HEK293 (cell line): Measurements from ENCODE around the gene TMOD1.

Source experiments
- CTCF ChIA-PET: fragments of 350-600 bp; formaldehyde crosslinking; extraction: SDS; loops from one replicate; lab custom pipeline; 2021; ENCODE audit warnings: antibody characterized with exemption; lab: Yijun Ruan, JAX
- POLR2A ChIA-PET: fragments of 300-600 bp; formaldehyde crosslinking; extraction: SDS; loops from one replicate; lab custom pipeline; 2020; ENCODE audit warnings: antibody characterized with exemption, inconsistent platforms; lab: Yijun Ruan, JAX
- H3K27ac ChIP-seq: fragments of 200-500 bp; sonication (Bioruptor generic); 2 replicates; pipeline ENCODE4 v1.5.1; 2014; ENCODE audit warnings: low read depth, low read length, control low read depth, inconsistent platforms; ENCODE audit errors: extremely low read depth
- H3K36me3 ChIP-seq, 2 experiments: fragments of 200-500 bp in 1 of 2; sonication (Bioruptor generic) in 1 of 2; 1 replicate in 1 of 2; 2 replicates in 1 of 2; pipeline ENCODE4 v1.5.1; 2014 to 2017; ENCODE audit warnings: inconsistent platforms in 2 of 2, low read length in 2 of 2; ENCODE audit not compliant: control insufficient read depth in 2 of 2, insufficient read depth in 1 of 2
- H3K4me1 ChIP-seq: fragments of 200-500 bp; sonication (Bioruptor generic); 2 replicates; pipeline ENCODE4 v1.5.1; 2014; ENCODE audit warnings: mild to moderate bottlenecking, low read length, inconsistent platforms; ENCODE audit not compliant: control insufficient read depth, insufficient read depth
- H3K4me3 ChIP-seq: 2 replicates; pipeline ENCODE4 v1.5.1; 2011; ENCODE audit warnings: low read depth, mild to moderate bottlenecking, control low read depth, low read length, moderate library complexity
- H3K9me3 ChIP-seq: fragments of 200-500 bp; sonication (Bioruptor generic); 2 replicates; pipeline ENCODE4 v1.5.1; 2014; ENCODE audit warnings: low read depth, low read length, inconsistent platforms; ENCODE audit not compliant: control insufficient read depth, insufficient read depth
- BCL11A ChIP-seq: fragments of 450-650 bp; formaldehyde crosslinking; IDR thresholded peaks from 2 replicates; pipeline ENCODE4 v1.5.1; 2016; ENCODE audit warnings: low read depth, missing biosample characterization, missing genetic modification characterization
- GLIS1 ChIP-seq: fragments of 450-650 bp; formaldehyde crosslinking; IDR thresholded peaks from 2 replicates; pipeline ENCODE4 v1.5.1; 2016; ENCODE audit warnings: missing biosample characterization, missing genetic modification characterization
- KLF1 ChIP-seq: fragments of 450-650 bp; formaldehyde crosslinking; IDR thresholded peaks from 2 replicates; pipeline ENCODE4 v1.5.1; 2016; ENCODE audit warnings: missing biosample characterization, missing genetic modification characterization
- SP3 ChIP-seq: fragments of 450-650 bp; formaldehyde crosslinking; IDR thresholded peaks from 2 replicates; pipeline ENCODE4 v1.5.1; 2016; ENCODE audit warnings: missing biosample characterization, missing genetic modification characterization
- ZBTB48 ChIP-seq: fragments of 450-650 bp; formaldehyde crosslinking; IDR thresholded peaks from 2 replicates; pipeline ENCODE4 v1.5.1; 2016; ENCODE audit warnings: missing biosample characterization, missing genetic modification characterization
- ZFHX2 ChIP-seq: fragments of 450-650 bp; formaldehyde crosslinking; conservative IDR thresholded peaks from 2 replicates; pipeline ENCODE4 v1.5.1; 2016; ENCODE audit warnings: missing biosample characterization, missing genetic modification characterization
- ZNF121 ChIP-seq: fragments of 450-650 bp; formaldehyde crosslinking; IDR thresholded peaks from 2 replicates; pipeline ENCODE4 v1.5.1; 2016; ENCODE audit warnings: missing biosample characterization, missing genetic modification characterization
- ZNF174 ChIP-seq: fragments of 450-650 bp; formaldehyde crosslinking; IDR thresholded peaks from 2 replicates; pipeline ENCODE4 v1.5.0; 2017; ENCODE audit warnings: missing biosample characterization, mild to moderate bottlenecking, missing genetic modification characterization
- ZNF202 ChIP-seq: fragments of 450-650 bp; formaldehyde crosslinking; IDR thresholded peaks from 2 replicates; pipeline ENCODE4 v1.5.1; 2016; ENCODE audit warnings: missing biosample characterization, missing genetic modification characterization, borderline replicate concordance
- ZNF221 ChIP-seq: fragments of 450-650 bp; formaldehyde crosslinking; IDR thresholded peaks from 2 replicates; pipeline ENCODE4 v1.5.1; 2017; ENCODE audit warnings: missing biosample characterization, missing genetic modification characterization, borderline replicate concordance
- ZNF433 ChIP-seq: fragments of 450-650 bp; formaldehyde crosslinking; IDR thresholded peaks from 2 replicates; pipeline ENCODE4 v1.5.1; 2016; ENCODE audit warnings: missing biosample characterization, missing genetic modification characterization, low read depth
- ZNF530 ChIP-seq: fragments of 450-650 bp; formaldehyde crosslinking; IDR thresholded peaks from 2 replicates; pipeline ENCODE4 v1.5.1; 2016; ENCODE audit warnings: low read depth, missing biosample characterization, missing genetic modification characterization
- ZNF561 ChIP-seq: fragments of 450-650 bp; IDR thresholded peaks from 2 replicates; pipeline ENCODE4 v1.5.1; 2018; ENCODE audit warnings: missing biosample characterization, missing genetic modification characterization, borderline replicate concordance
- ZNF571 ChIP-seq: fragments of 450-650 bp; formaldehyde crosslinking; IDR thresholded peaks from 2 replicates; pipeline ENCODE4 v1.5.0; 2017; ENCODE audit warnings: missing biosample characterization, missing genetic modification characterization
- ZNF654 ChIP-seq: fragments of 450-650 bp; formaldehyde crosslinking; IDR thresholded peaks from 2 replicates; pipeline ENCODE4 v1.5.1; 2016; ENCODE audit warnings: low read depth, missing biosample characterization, missing genetic modification characterization
- ZSCAN23 ChIP-seq: fragments of 450-650 bp; formaldehyde crosslinking; IDR thresholded peaks from 2 replicates; pipeline ENCODE4 v1.5.1; 2016; ENCODE audit warnings: missing biosample characterization, missing genetic modification characterization
- TF ChIP-seq, protein P1 (sequence below): fragments of 450-650 bp; formaldehyde crosslinking; IDR thresholded peaks from 2 replicates; pipeline ENCODE4 v1.5.1; 2017; ENCODE audit warnings: missing biosample characterization, mild to moderate bottlenecking, missing genetic modification characterization, moderate library complexity
- TF ChIP-seq, protein P2 (sequence below): fragments of 450-650 bp; formaldehyde crosslinking; IDR thresholded peaks from 2 replicates; pipeline ENCODE4 v1.5.1; 2016; ENCODE audit warnings: missing biosample characterization, missing genetic modification characterization
- TF ChIP-seq, protein P3 (sequence below): fragments of 450-650 bp; formaldehyde crosslinking; IDR thresholded peaks from 2 replicates; pipeline ENCODE4 v1.5.1; 2016; ENCODE audit warnings: missing biosample characterization, missing genetic modification characterization
- TF ChIP-seq, protein P4 (sequence below): fragments of 450-650 bp; formaldehyde crosslinking; IDR thresholded peaks from 2 replicates; pipeline ENCODE4 v1.5.1; 2016; ENCODE audit warnings: missing biosample characterization, missing genetic modification characterization

Gene TMOD1

DNA sequence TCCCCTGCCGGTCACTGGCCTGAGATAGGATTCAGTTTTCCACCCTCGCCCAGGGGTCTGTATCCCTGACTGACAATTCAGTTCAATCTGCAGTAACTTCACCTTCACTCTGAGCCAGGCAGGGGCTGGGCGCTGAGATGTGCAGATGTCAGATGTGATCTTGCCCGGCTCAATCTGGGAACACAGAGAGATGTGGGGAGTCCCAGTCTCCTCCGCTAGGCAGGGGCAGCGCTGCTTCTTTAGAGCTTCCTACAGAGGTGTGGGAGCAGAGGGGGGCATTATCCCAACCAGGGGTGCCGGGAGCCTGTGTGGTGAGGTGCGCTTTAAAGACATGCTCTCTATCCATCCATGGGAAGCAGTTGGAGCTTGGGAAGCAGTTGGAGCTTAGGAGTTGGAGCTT, 14.6 kb downstream of the TMOD1 start:
- peaks cover 0 to 10% of the 10 kb centered on the region in 2 experiments; a peak in 1 of 3 replicates for H3K36me3 ChIP-seq
- ChIA-PET CTCF (no interaction called here), POLR2A (interaction anchor here (1.5 kb wide), 1 partner anchor 10 kb away, joined by 7 read pairs; no protein-coding TSS in a partner anchor)
- no peaks in the 10 kb centered on the region; the same call in 1 of the 2 replicates for H3K4me1 ChIP-seq
- H3K27ac ChIP-seq = no peak overlapping the region
- no peak for TF ChIP-seq ZBTB48 (tag by site-specific recombination)
- no peak for TF ChIP-seq ZNF530 (tag by site-specific recombination)
- TF ChIP-seq ZNF221 = no peak
- TF ChIP-seq GLIS1 (tag by site-specific recombination) = no peak
- TF ChIP-seq, protein P1, sequence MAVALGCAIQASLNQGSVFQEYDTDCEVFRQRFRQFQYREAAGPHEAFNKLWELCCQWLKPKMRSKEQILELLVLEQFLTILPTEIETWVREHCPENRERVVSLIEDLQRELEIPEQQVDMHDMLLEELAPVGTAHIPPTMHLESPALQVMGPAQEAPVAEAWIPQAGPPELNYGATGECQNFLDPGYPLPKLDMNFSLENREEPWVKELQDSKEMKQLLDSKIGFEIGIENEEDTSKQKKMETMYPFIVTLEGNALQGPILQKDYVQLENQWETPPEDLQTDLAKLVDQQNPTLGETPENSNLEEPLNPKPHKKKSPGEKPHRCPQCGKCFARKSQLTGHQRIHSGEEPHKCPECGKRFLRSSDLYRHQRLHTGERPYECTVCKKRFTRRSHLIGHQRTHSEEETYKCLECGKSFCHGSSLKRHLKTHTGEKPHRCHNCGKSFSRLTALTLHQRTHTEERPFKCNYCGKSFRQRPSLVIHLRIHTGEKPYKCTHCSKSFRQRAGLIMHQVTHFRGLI (tag by site-specific recombination) = no peak
- no peak for TF ChIP-seq SP3 (tag by site-specific recombination)
- no peak for TF ChIP-seq ZNF202 (tag by site-specific recombination)
- no peak for TF ChIP-seq ZNF121 (tag by site-specific recombination)
- TF ChIP-seq, protein P2, sequence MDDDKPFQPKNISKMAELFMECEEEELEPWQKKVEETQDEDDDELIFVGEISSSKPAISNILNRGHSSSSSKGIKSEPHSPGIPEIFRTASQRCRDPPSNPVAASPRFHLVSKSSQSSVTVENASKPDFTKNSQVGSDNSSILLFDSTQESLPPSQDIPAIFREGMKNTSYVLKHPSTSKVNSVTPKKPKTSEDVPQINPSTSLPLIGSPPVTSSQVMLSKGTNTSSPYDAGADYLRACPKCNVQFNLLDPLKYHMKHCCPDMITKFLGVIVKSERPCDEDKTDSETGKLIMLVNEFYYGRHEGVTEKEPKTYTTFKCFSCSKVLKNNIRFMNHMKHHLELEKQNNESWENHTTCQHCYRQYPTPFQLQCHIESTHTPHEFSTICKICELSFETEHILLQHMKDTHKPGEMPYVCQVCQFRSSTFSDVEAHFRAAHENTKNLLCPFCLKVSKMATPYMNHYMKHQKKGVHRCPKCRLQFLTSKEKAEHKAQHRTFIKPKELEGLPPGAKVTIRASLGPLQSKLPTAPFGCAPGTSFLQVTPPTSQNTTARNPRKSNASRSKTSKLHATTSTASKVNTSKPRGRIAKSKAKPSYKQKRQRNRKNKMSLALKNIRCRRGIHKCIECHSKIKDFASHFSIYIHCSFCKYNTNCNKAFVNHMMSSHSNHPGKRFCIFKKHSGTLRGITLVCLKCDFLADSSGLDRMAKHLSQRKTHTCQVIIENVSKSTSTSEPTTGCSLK (tag by site-specific recombination) = no peak
- TF ChIP-seq KLF1 (tag by site-specific recombination) = no peak
- TF ChIP-seq, protein P3, sequence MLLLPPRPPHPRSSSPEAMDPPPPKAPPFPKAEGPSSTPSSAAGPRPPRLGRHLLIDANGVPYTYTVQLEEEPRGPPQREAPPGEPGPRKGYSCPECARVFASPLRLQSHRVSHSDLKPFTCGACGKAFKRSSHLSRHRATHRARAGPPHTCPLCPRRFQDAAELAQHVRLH (tag by site-specific recombination) = no peak
- no peak for TF ChIP-seq ZNF433 (tag by site-specific recombination)
- no peak for TF ChIP-seq ZNF561 (tag by site-specific recombination)
- no peak for TF ChIP-seq ZSCAN23
- TF ChIP-seq BCL11A (tag by site-specific recombination) = no peak
- H3K9me3 ChIP-seq = no peaks in the 10 kb centered on the region
- no peak overlapping the region for H3K4me3 ChIP-seq

DNA sequence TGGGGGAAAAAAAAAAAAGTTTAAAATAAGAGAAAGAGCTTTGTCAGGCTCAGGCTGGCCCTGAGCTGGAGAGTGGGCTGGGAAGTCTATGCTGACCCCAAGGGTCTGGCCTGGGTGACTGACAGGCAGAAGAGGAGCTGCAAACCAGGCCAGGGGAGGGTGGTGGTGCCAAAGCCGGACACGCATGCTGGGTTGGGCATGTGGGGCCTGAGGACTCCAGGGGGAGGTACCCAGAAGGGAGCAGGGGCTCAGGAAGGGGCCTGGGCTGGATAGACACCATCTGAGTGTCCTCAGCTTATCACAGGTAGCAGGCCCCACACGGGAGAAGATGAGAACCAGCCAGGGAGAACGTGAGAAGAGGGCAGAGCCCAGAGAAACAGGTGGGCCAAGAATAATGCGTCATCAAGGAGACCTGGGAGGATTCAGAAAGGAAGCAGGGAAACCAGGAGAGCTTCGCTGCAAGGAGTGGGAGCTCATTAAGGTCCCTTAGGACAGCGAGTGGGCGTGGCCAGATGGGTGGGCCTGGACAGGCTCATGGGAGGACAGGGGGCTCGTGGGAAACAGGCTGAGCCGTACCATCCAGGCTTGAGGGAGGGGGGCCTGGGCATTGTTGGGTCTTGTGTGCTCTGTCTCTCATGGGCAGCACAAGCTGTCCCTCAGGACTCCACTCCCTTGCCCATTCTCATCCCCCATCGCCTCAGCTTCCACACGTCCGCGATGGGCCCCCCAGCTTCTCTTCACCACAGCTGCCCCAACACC, 16.0 kb downstream of the TMOD1 start:
- H3K27ac ChIP-seq = no peak overlapping the region
- H3K4me3 ChIP-seq = no peak overlapping the region
- no peaks in the 10 kb centered on the region; the same call in 1 of the 2 replicates for H3K4me1 ChIP-seq
- H3K36me3 ChIP-seq = peaks cover 0 to 7% of the 10 kb centered on the region in 2 experiments; a peak in 1 of 3 replicates
- CTCF ChIA-PET = interaction anchor here (0.5 to 2.0 kb wide), 4 partner anchors 19 to 99 kb away, joined by 3 to 12 read pairs (median 3); no protein-coding TSS in a partner anchor
- TF ChIP-seq ZNF571 (tag by site-specific recombination) = no peak
- TF ChIP-seq, protein P1 (tag by site-specific recombination) = no peak
- no peak for TF ChIP-seq ZNF174 (tag by site-specific recombination)
- TF ChIP-seq, protein P4, sequence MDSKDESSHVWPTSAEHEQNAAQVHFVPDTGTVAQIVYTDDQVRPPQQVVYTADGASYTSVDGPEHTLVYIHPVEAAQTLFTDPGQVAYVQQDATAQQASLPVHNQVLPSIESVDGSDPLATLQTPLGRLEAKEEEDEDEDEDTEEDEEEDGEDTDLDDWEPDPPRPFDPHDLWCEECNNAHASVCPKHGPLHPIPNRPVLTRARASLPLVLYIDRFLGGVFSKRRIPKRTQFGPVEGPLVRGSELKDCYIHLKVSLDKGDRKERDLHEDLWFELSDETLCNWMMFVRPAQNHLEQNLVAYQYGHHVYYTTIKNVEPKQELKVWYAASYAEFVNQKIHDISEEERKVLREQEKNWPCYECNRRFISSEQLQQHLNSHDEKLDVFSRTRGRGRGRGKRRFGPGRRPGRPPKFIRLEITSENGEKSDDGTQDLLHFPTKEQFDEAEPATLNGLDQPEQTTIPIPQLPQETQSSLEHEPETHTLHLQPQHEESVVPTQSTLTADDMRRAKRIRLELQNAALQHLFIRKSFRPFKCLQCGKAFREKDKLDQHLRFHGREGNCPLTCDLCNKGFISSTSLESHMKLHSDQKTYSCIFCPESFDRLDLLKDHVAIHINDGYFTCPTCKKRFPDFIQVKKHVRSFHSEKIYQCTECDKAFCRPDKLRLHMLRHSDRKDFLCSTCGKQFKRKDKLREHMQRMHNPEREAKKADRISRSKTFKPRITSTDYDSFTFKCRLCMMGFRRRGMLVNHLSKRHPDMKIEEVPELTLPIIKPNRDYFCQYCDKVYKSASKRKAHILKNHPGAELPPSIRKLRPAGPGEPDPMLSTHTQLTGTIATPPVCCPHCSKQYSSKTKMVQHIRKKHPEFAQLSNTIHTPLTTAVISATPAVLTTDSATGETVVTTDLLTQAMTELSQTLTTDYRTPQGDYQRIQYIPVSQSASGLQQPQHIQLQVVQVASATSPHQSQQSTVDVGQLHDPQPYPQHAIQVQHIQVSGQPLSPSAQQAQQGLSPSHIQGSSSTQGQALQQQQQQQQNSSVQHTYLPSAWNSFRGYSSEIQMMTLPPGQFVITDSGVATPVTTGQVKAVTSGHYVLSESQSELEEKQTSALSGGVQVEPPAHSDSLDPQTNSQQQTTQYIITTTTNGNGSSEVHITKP (tag by site-specific recombination) = peak; percentile 78
- no peak for TF ChIP-seq ZNF654 (tag by site-specific recombination)
- 0 out of 2 replicates have a peak, but pooled peaks have one; percentile 13 for TF ChIP-seq ZFHX2 (tag by site-specific recombination)
- H3K9me3 ChIP-seq = no peaks in the 10 kb centered on the region
- POLR2A ChIA-PET = interaction anchor here (1.5 to 1.6 kb wide), 2 partner anchors 12 to 15 kb away, joined by 6 to 7 read pairs; no protein-coding TSS in a partner anchor
